ENCODE data around the gene ATP5F1D.

- TF ChIP-seq CTCF (IDR thresholded peaks at IDR 0.05; ENCODE audit: low read depth, low read length) (no peak), MAX (IDR thresholded peaks at IDR 0.05; ENCODE audit: low read depth, low read length) (no peak), POLR2A (IDR thresholded peaks at IDR 0.05; ENCODE audit: extremely low read depth, insufficient read length) (no peak), MYC (IDR thresholded peaks at IDR 0.05; ENCODE audit: low read depth, low read length) (no peak)
These were observed 47.5 kb downstream of the ATP5F1D start for GRCh38 chr19:1288833-1289685.

Measured in NB4 (cell line).